ENCODE measurements around the gene OR10C1.

OR10C1 gene

DNA sequence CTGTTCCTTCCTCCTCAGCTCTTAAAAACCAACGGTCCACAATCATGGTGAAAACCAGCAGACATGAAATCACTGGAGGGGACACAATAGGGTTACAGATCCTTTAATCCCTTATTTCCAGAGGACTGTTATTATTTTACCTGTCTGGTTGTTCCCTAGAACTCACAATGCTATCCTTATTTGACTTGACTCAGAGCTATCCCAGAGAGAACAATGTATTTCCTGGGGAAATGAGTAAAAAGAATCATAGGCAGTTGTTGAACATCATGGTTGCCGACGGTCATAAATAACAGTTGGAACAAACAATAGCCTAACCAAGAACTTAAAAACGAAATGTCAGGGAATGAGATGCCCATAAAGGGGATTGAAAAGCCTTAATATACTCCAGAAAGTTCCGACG, 27.1 kb downstream of the OR10C1 start:
- ChIA-PET CTCF (interaction anchor here (1.2 to 1.5 kb wide), 3 partner anchors 13 to 124 kb away, joined by 3 to 6 read pairs (median 4); no protein-coding TSS in a partner anchor), POLR2A (no interaction called here)
- TF ChIP-seq ZNF561 (tag by site-specific recombination; IDR thresholded peaks at IDR 0.05; ENCODE audit: borderline replicate concordance): no peak
- no peak for TF ChIP-seq ZNF2 (tag by site-specific recombination; IDR thresholded peaks at IDR 0.05)
- no peak for TF ChIP-seq ZNF10 (tag by site-specific recombination; IDR thresholded peaks at IDR 0.05)
- no peak for TF ChIP-seq ZBTB17 (tag by site-specific recombination; IDR thresholded peaks at IDR 0.05)
- no peak for TF ChIP-seq ZNF174 (tag by site-specific recombination; IDR thresholded peaks at IDR 0.05)
- TF ChIP-seq, protein P1, sequence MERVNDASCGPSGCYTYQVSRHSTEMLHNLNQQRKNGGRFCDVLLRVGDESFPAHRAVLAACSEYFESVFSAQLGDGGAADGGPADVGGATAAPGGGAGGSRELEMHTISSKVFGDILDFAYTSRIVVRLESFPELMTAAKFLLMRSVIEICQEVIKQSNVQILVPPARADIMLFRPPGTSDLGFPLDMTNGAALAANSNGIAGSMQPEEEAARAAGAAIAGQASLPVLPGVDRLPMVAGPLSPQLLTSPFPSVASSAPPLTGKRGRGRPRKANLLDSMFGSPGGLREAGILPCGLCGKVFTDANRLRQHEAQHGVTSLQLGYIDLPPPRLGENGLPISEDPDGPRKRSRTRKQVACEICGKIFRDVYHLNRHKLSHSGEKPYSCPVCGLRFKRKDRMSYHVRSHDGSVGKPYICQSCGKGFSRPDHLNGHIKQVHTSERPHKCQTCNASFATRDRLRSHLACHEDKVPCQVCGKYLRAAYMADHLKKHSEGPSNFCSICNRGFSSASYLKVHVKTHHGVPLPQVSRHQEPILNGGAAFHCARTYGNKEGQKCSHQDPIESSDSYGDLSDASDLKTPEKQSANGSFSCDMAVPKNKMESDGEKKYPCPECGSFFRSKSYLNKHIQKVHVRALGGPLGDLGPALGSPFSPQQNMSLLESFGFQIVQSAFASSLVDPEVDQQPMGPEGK (tag by site-specific recombination; IDR thresholded peaks at IDR 0.05): no peak
- TF ChIP-seq ZNF704 (tag by site-specific recombination; IDR thresholded peaks at IDR 0.05): no peak
- TF ChIP-seq, protein P2, sequence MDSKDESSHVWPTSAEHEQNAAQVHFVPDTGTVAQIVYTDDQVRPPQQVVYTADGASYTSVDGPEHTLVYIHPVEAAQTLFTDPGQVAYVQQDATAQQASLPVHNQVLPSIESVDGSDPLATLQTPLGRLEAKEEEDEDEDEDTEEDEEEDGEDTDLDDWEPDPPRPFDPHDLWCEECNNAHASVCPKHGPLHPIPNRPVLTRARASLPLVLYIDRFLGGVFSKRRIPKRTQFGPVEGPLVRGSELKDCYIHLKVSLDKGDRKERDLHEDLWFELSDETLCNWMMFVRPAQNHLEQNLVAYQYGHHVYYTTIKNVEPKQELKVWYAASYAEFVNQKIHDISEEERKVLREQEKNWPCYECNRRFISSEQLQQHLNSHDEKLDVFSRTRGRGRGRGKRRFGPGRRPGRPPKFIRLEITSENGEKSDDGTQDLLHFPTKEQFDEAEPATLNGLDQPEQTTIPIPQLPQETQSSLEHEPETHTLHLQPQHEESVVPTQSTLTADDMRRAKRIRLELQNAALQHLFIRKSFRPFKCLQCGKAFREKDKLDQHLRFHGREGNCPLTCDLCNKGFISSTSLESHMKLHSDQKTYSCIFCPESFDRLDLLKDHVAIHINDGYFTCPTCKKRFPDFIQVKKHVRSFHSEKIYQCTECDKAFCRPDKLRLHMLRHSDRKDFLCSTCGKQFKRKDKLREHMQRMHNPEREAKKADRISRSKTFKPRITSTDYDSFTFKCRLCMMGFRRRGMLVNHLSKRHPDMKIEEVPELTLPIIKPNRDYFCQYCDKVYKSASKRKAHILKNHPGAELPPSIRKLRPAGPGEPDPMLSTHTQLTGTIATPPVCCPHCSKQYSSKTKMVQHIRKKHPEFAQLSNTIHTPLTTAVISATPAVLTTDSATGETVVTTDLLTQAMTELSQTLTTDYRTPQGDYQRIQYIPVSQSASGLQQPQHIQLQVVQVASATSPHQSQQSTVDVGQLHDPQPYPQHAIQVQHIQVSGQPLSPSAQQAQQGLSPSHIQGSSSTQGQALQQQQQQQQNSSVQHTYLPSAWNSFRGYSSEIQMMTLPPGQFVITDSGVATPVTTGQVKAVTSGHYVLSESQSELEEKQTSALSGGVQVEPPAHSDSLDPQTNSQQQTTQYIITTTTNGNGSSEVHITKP (tag by site-specific recombination; IDR thresholded peaks at IDR 0.05): no peak
- TF ChIP-seq ZNF510 (tag by site-specific recombination; IDR thresholded peaks at IDR 0.05; ENCODE audit: insufficient replicate concordance): no peak
- no peak for TF ChIP-seq ZNF549 (tag by site-specific recombination; IDR thresholded peaks at IDR 0.05)
- TF ChIP-seq ZNF747 (tag by site-specific recombination; IDR thresholded peaks at IDR 0.05): no peak
- no peak overlapping the region for H3K4me3 ChIP-seq (ENCODE audit: low read depth, low read length)
- H3K36me3 ChIP-seq (ENCODE audit: control insufficient read depth in 2 of 2, insufficient read depth in 1 of 2, low read length in 2 of 2): no peaks in the 10 kb centered on the region
- no peak overlapping the region for H3K27ac ChIP-seq (ENCODE audit: extremely low read depth, low read depth, low read length)
- no peaks in the 10 kb centered on the region for H3K9me3 ChIP-seq (ENCODE audit: control insufficient read depth, insufficient read depth, low read depth, low read length)
- no peaks in the 10 kb centered on the region for H3K4me1 ChIP-seq (ENCODE audit: control insufficient read depth, insufficient read depth, low read length)

DNA sequence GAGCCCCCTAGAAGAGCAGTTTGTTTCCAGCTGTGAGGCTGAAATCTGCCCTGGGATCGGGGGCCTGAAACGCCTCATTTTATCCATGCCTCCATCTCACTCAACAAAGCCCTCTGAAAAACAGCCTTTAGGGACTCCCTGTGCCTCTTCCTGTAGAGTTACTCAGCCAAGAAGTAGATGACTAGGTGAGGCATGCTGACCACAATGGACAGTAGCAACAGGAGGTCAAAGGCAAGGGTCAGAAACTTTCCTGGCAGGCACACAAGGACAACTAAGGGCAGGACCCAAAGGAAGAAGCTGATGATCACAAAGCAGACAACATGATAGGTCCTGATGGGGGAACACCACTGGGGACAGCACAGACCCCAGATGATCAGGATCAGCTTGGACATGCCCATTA, 35.9 kb downstream of the OR10C1 start:
- Histone ChIP-seq H3K4me3 (ENCODE audit: low read depth, low read length) (no peak overlapping the region), H3K9me3 (ENCODE audit: control insufficient read depth, insufficient read depth, low read depth, low read length) (no peaks in the 10 kb centered on the region), H3K4me1 (ENCODE audit: control insufficient read depth, insufficient read depth, low read length) (no peaks in the 10 kb centered on the region), H3K27ac (ENCODE audit: extremely low read depth, low read depth, low read length) (no peak overlapping the region), H3K36me3 (ENCODE audit: control insufficient read depth in 2 of 2, insufficient read depth in 1 of 2, low read length in 2 of 2) (no peaks in the 10 kb centered on the region)
- POLR2A ChIA-PET: no interaction called here
- CTCF ChIA-PET: interaction anchor here (0.6 kb wide), 1 partner anchor 19 kb away, joined by 3 read pairs; no protein-coding TSS in a partner anchor
- TF ChIP-seq ZNF426 (tag by site-specific recombination; IDR thresholded peaks at IDR 0.05) (no peak), ZNF112 (tag by site-specific recombination; IDR thresholded peaks at IDR 0.05) (no peak), ZFP41 (tag by site-specific recombination; IDR thresholded peaks at IDR 0.05; ENCODE audit: borderline replicate concordance) (no peak), ZEB2 (tag by site-specific recombination; IDR thresholded peaks at IDR 0.05) (no peak), ZNF146 (tag by site-specific recombination; IDR thresholded peaks at IDR 0.05) (no peak), ZNF629 (tag by site-specific recombination; IDR thresholded peaks at IDR 0.05) (no peak), ZNF138 (tag by site-specific recombination; IDR thresholded peaks at IDR 0.05; ENCODE audit: borderline replicate concordance) (no peak), ZNF223 (tag by site-specific recombination; IDR thresholded peaks at IDR 0.05) (no peak), ZNF311 (tag by site-specific recombination; IDR thresholded peaks at IDR 0.05; ENCODE audit: borderline replicate concordance) (no peak), ZBTB21 (tag by site-specific recombination; IDR thresholded peaks at IDR 0.05) (no peak), OVOL3 (tag by site-specific recombination; IDR thresholded peaks at IDR 0.05) (no peak), ZNF623 (tag by site-specific recombination; IDR thresholded peaks at IDR 0.05) (no peak)
- TF ChIP-seq, protein P3, sequence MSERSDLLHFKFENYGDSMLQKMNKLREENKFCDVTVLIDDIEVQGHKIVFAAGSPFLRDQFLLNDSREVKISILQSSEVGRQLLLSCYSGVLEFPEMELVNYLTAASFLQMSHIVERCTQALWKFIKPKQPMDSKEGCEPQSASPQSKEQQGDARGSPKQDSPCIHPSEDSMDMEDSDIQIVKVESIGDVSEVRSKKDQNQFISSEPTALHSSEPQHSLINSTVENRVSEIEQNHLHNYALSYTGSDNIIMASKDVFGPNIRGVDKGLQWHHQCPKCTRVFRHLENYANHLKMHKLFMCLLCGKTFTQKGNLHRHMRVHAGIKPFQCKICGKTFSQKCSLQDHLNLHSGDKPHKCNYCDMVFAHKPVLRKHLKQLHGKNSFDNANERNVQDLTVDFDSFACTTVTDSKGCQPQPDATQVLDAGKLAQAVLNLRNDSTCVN (tag by site-specific recombination; optimal IDR thresholded peaks at IDR 0.05): no peak
- TF ChIP-seq, protein P2 (tag by site-specific recombination; IDR thresholded peaks at IDR 0.05): no peak

Data from HEK293 (cell line).